IMR-90 (cell line): ENCODE results near the gene MTMR1. TPM values are rescaled to one million over a fixed set of nuclear protein-coding genes. Genes with fewer than 3 reads are reported as not detected.

Experiments used
- ATAC-seq: fragments of 200-7000 bp; cut with Tn5 transposase; 2 replicates; pipeline ENCODE4 v1.9.1; 2020; ENCODE audit warnings: low read depth, mild to moderate bottlenecking, moderate library complexity
- BruUV-seq: library from RNA; stranded (reverse); fragments of 400-500 nt; replicated peaks from 2 replicates; lab custom pipeline; 2021; lab: Mats Ljungman, UMichigan
- CTCF ChIA-PET: fragments of 300-600 bp; formaldehyde crosslinking; extraction: SDS; loops from one replicate; lab custom pipeline; 2021; ENCODE audit warnings: antibody characterized with exemption; lab: Yijun Ruan, JAX
- POLR2A ChIA-PET: fragments of 300-600 bp; sonication (Branson Sonifier 250); formaldehyde crosslinking; loops from one replicate; lab custom pipeline; 2022; ENCODE audit warnings: antibody characterized with exemption; ENCODE audit not compliant: unreplicated experiment; lab: Charles Lee
- DNase-seq: peaks from one replicate; pipeline ENCODE4 v3.0.0; 2013
- H2AFZ ChIP-seq: replicated peaks from 2 replicates; pipeline ENCODE3; 2013; ENCODE audit warnings: low read length, mild to moderate bottlenecking; ENCODE audit not compliant: poor library complexity
- H2AK5ac ChIP-seq: 2 replicates; pipeline ENCODE4 v1.6.1; 2013; ENCODE audit warnings: low read depth, low read length, inconsistent platforms
- H2AK9ac ChIP-seq: replicated peaks from 2 replicates; pipeline ENCODE3; 2013; ENCODE audit warnings: mild to moderate bottlenecking, low read depth, low read length, moderate library complexity; ENCODE audit not compliant: poor library complexity
- H2BK120ac ChIP-seq: 2 replicates; pipeline ENCODE4 v1.6.1; 2013; ENCODE audit warnings: low read depth, low read length, inconsistent platforms
- H2BK15ac ChIP-seq: 3 replicates; pipeline ENCODE4 v1.6.1; 2013; ENCODE audit warnings: low read depth, low read length, inconsistent platforms
- H2BK20ac ChIP-seq: 2 replicates; pipeline ENCODE4 v1.6.1; 2013; ENCODE audit warnings: low read depth, mild to moderate bottlenecking, inconsistent platforms, low read length, moderate library complexity
- H2BK5ac ChIP-seq: 2 replicates; pipeline ENCODE4 v1.6.1; 2013; ENCODE audit warnings: mild to moderate bottlenecking, low read depth, low read length, inconsistent platforms; ENCODE audit not compliant: poor library complexity, severe bottlenecking
- H3K14ac ChIP-seq: replicated peaks from 2 replicates; pipeline ENCODE4 v1.6.1; 2013; ENCODE audit warnings: low read depth, low read length, inconsistent platforms
- H3K18ac ChIP-seq: 2 replicates; pipeline ENCODE4 v1.6.1; 2013; ENCODE audit warnings: low read depth, low read length, control low read depth
- H3K23ac ChIP-seq: 2 replicates; pipeline ENCODE4 v1.6.1; 2013; ENCODE audit warnings: low read depth, low read length, inconsistent platforms
- H3K27ac ChIP-seq: 2 replicates; pipeline ENCODE4 v1.5.1; 2013; ENCODE audit warnings: mild to moderate bottlenecking, control low read depth, low read length; ENCODE audit not compliant: insufficient read depth
- H3K27me3 ChIP-seq: 2 replicates; pipeline ENCODE4 v1.6.1; 2013; ENCODE audit warnings: low read length; ENCODE audit not compliant: control insufficient read depth, insufficient read depth
- H3K36me3 ChIP-seq: 2 replicates; pipeline ENCODE4 v1.6.1; 2013; ENCODE audit warnings: low read length, mixed read lengths; ENCODE audit not compliant: control insufficient read depth, insufficient read depth
- H3K4ac ChIP-seq: 2 replicates; pipeline ENCODE4 v1.6.1; 2013; ENCODE audit warnings: low read depth, low read length, inconsistent platforms
- H3K4me1 ChIP-seq: 2 replicates; pipeline ENCODE4 v1.6.1; 2013; ENCODE audit warnings: low read length, mixed read lengths; ENCODE audit not compliant: control insufficient read depth, insufficient read depth
- H3K4me2 ChIP-seq: 2 replicates; pipeline ENCODE4 v1.6.1; 2013; ENCODE audit warnings: low read depth, mild to moderate bottlenecking, control low read depth, low read length, moderate library complexity
- H3K4me3 ChIP-seq: 2 replicates; pipeline ENCODE4 v1.5.1; 2013; ENCODE audit warnings: low read depth, mild to moderate bottlenecking, control low read depth, low read length, moderate library complexity; ENCODE audit not compliant: insufficient read depth
- H3K56ac ChIP-seq: 2 replicates; pipeline ENCODE4 v1.6.1; 2013; ENCODE audit warnings: low read length, inconsistent platforms; ENCODE audit not compliant: insufficient read depth; ENCODE audit errors: extremely low read depth
- H3K79me1 ChIP-seq, 2 experiments: 2 replicates each; pipeline ENCODE4 v1.6.1; 2013; ENCODE audit warnings: low read length in 2 of 2, inconsistent platforms in 1 of 2, low read depth in 1 of 2
- H3K9ac ChIP-seq: 2 replicates; pipeline ENCODE4 v1.6.1; 2013; ENCODE audit warnings: low read depth, low read length, control low read depth
- H3K9me1 ChIP-seq: 2 replicates; pipeline ENCODE4 v1.6.1; 2013; ENCODE audit warnings: low read length, inconsistent platforms; ENCODE audit not compliant: insufficient read depth
- H3K9me3 ChIP-seq: 2 replicates; pipeline ENCODE4 v1.6.1; 2013; ENCODE audit warnings: low read length; ENCODE audit not compliant: control insufficient read depth, insufficient read depth
- H4K20me1 ChIP-seq: 2 replicates; pipeline ENCODE4 v1.6.1; 2013; ENCODE audit warnings: low read length, inconsistent platforms; ENCODE audit not compliant: insufficient read depth
- H4K5ac ChIP-seq: 2 replicates; pipeline ENCODE4 v1.6.1; 2013; ENCODE audit warnings: mild to moderate bottlenecking, low read depth, low read length, control low read depth
- H4K8ac ChIP-seq, 2 experiments: 2 replicates each; pipeline ENCODE4 v1.6.1; 2013; ENCODE audit warnings: low read depth in 2 of 2, low read length in 2 of 2, control low read depth in 1 of 2, inconsistent platforms in 1 of 2
- H4K91ac ChIP-seq: 2 replicates; pipeline ENCODE4 v1.6.1; 2013; ENCODE audit warnings: low read depth, low read length, inconsistent platforms; ENCODE audit not compliant: insufficient read depth
- CHD1 ChIP-seq: IDR thresholded peaks from 2 replicates; pipeline ENCODE4 v1.6.1; 2012; ENCODE audit warnings: low read depth, low read length, improper control_type of control experiment
- MXI1 ChIP-seq: IDR thresholded peaks from 2 replicates; pipeline ENCODE4 v1.6.1; 2012; ENCODE audit warnings: low read depth, mild to moderate bottlenecking, low read length, moderate library complexity, borderline replicate concordance
- WGBS, 2 experiments: methylation state at CpG; one replicate each; pipeline versions ENCODE4 v1.1.5 to v1.1.7; 2013; ENCODE audit warnings: missing lambda C conversion rate in 2 of 2; ENCODE audit not compliant: insufficient read length in 1 of 2; ENCODE audit errors: extremely low coverage in 2 of 2; 5-methylcytosine and 5-hydroxymethylcytosine counted together
- dilution Hi-C: fragments of 300-500 bp; cut with HindIII; formaldehyde crosslinking; loops from one replicate; pipeline ENCODE4 v1.14.3; 2018; ENCODE audit warnings: low sequenced_read_pairs; ENCODE audit not compliant: unreplicated experiment
- in situ Hi-C: fragments of 300-500 bp; cut with MboI; formaldehyde crosslinking; loops from 3 replicates; pipeline ENCODE4 v1.14.3; 2019; ENCODE audit warnings: low sequenced_read_pairs, inconsistent platforms, mixed read lengths
- intact Hi-C: fragments of 100-400 bp; cut with micrococcal nuclease; formaldehyde crosslinking; loops from 2 replicates; pipeline ENCODE4 v1.10.0; 2022
- polyA plus RNA-seq, 3 experiments: library from polyadenylated mRNA; depleted of rRNA; stranded (reverse); fragments of >200 nt; gene quantifications; 2 replicates each; pipeline ENCODE4 v1.2.3, GENCODE V29; 2012; ENCODE audit warnings: low replicate concordance in 1 of 3
- total RNA-seq: library from RNA; depleted of rRNA; stranded (reverse); fragments of >200 nt; gene quantifications from 2 replicates; pipeline ENCODE4 v1.2.3, GENCODE V29; 2012
- TF ChIP-seq, protein P1 (sequence below): conservative IDR thresholded peaks from 2 replicates; pipeline ENCODE4 v1.5.1; 2012; ENCODE audit warnings: mild to moderate bottlenecking, low read depth, low read length, improper control_type of control experiment

Gene MTMR1
- total and polyA plus RNA-seq, 2 of the 4 experiments (the other 2 are of a cell fraction) = 19.0 to 28.8 TPM

GRCh38 chrX:150664290-150664689 lies 28.9 kb upstream of the MTMR1 start:
- H3K4me1 ChIP-seq = peaks cover 3% of the 10 kb centered on the region
- H3K56ac ChIP-seq = no peak overlapping the region
- ATAC-seq (no peak), DNase-seq (no peak)
- no peak overlapping the region for H3K14ac ChIP-seq
- no peak overlapping the region for H2BK20ac ChIP-seq
- no peak overlapping the region for H2AK5ac ChIP-seq
- no peak overlapping the region for H3K9ac ChIP-seq
- TF ChIP-seq, protein P1, sequence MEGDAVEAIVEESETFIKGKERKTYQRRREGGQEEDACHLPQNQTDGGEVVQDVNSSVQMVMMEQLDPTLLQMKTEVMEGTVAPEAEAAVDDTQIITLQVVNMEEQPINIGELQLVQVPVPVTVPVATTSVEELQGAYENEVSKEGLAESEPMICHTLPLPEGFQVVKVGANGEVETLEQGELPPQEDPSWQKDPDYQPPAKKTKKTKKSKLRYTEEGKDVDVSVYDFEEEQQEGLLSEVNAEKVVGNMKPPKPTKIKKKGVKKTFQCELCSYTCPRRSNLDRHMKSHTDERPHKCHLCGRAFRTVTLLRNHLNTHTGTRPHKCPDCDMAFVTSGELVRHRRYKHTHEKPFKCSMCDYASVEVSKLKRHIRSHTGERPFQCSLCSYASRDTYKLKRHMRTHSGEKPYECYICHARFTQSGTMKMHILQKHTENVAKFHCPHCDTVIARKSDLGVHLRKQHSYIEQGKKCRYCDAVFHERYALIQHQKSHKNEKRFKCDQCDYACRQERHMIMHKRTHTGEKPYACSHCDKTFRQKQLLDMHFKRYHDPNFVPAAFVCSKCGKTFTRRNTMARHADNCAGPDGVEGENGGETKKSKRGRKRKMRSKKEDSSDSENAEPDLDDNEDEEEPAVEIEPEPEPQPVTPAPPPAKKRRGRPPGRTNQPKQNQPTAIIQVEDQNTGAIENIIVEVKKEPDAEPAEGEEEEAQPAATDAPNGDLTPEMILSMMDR = no peak
- TF ChIP-seq CHD1 = no peak
- TF ChIP-seq MXI1 = no peak
- no peak overlapping the region for H4K5ac ChIP-seq
- no peak overlapping the region for H3K27ac ChIP-seq
- H3K23ac ChIP-seq = no peak overlapping the region
- 0 out of 2 replicates have a peak, but pooled peaks cover 3% of the 10 kb centered on the region for H3K36me3 ChIP-seq
- H3K4me2 ChIP-seq = no peak overlapping the region
- ChIA-PET POLR2A (no interaction called here), CTCF (no interaction called here)
- no peaks in the 10 kb centered on the region for H3K79me1 ChIP-seq
- no peak overlapping the region for H3K4me3 ChIP-seq
- dilution Hi-C loops = no loop called here
- no peak overlapping the region for H4K91ac ChIP-seq
- H2AK9ac ChIP-seq = no peak overlapping the region
- 20% methylated on average over 1 of the region's 2 CpGs; no CpG with 5 or more reads in 1 of the 2 experiments for WGBS, 2 experiments
- no peak overlapping the region for H3K4ac ChIP-seq
- no peaks in the 10 kb centered on the region for H3K27me3 ChIP-seq
- H3K9me1 ChIP-seq = no peaks in the 10 kb centered on the region
- BruUV-seq = no TSS peak
- no peak overlapping the region for H2BK120ac ChIP-seq
- intact Hi-C loops = loop anchor here (2.0 kb wide), 1 partner anchor 17 kb away; no protein-coding TSS in a partner anchor
- H2BK5ac ChIP-seq = no peak overlapping the region
- no peaks in the 10 kb centered on the region for H4K20me1 ChIP-seq
- no peak overlapping the region for H2AFZ ChIP-seq
- no peak overlapping the region for H2BK15ac ChIP-seq
- no peak overlapping the region for H3K18ac ChIP-seq
- 0 out of 2 replicates have a peak, but pooled peaks cover 1% of the 10 kb centered on the region for H3K9me3 ChIP-seq
- no peak overlapping the region for H4K8ac ChIP-seq
- in situ Hi-C loops = no loop called here
